ENCODE results near the gene CCDC106.

Gene CCDC106

GRCh38 chr19:55638864-55639359 is 9.1 kb upstream of the CCDC106 start:
- peak; percentile 76 for DNase-seq

GRCh38 chr19:55640043-55640576 is 7.9 kb upstream of the CCDC106 start:
- peak; percentile 84 for DNase-seq

- peak; percentile 80 for DNase-seq
These were observed 7.2 kb upstream of the CCDC106 start, which contains the start of gene ZNF580 for GRCh38 chr19:55640577-55641425. TSS of gene ZNF580 (plus strand) at chr19:55641002. CDS start at chr19:55642509, 1,507 bp downstream.

GRCh38 chr19:55641426-55642152 is 6.4 kb upstream of the CCDC106 start:
- peak; percentile 53 for DNase-seq

- peak; percentile 53 for DNase-seq
These were observed 5.6 kb upstream of the CCDC106 start for GRCh38 chr19:55642153-55643002.

- DNase-seq: peak; percentile 89
These were observed 4.8 kb upstream of the CCDC106 start, which contains the start of gene ZNF581 for GRCh38 chr19:55643003-55643886. TSS of gene ZNF581 (plus strand) at chr19:55643649. CDS start at chr19:55644572, 923 bp downstream.

- no peak for DNase-seq
These were observed 4.2 kb upstream of the CCDC106 start for GRCh38 chr19:55643887-55644176.

GRCh38 chr19:55644191-55644833 is 3.7 kb upstream of the CCDC106 start:
- DNase-seq: no peak

- no peak for DNase-seq
These were observed 3.0 kb upstream of the CCDC106 start for GRCh38 chr19:55644842-55645511.

- no peak for DNase-seq
These were observed 2.5 kb upstream of the CCDC106 start for GRCh38 chr19:55645512-55645881.

- no peak for DNase-seq
These were observed 902 bp upstream of the CCDC106 start for GRCh38 chr19:55646889-55647731.

- DNase-seq: no peak
These were observed 714 bp downstream of the CCDC106 start for GRCh38 chr19:55648585-55649267.

- no peak for DNase-seq
These were observed 1.5 kb downstream of the CCDC106 start for GRCh38 chr19:55649268-55650125.

- no peak for DNase-seq
These were observed 2.1 kb downstream of the CCDC106 start for GRCh38 chr19:55650126-55650557.

- no peak for DNase-seq
These were observed 2.7 kb downstream of the CCDC106 start for GRCh38 chr19:55650602-55651230.

GRCh38 chr19:55651236-55651635 is 3.2 kb downstream of the CCDC106 start:
- DNase-seq: no peak

All from activated CD4-positive, alpha-beta T cell treated with anti-CD3 and anti-CD28 coated beads, Interleukin-2, Interleukin-6, amounts not matched to agents 100 ng/mL and 50 ng/mL, durations not matched to agents 16 hours and 8 hours (primary cell).